HEK293T (cell line): ENCODE data around the gene UBL4A.

ENCODE experiments used
- CTCF ChIA-PET: fragments of 350-600 bp; formaldehyde crosslinking; extraction: SDS; loops from one replicate; lab custom pipeline; 2021; ENCODE audit warnings: antibody characterized with exemption, inconsistent platforms; lab: Yijun Ruan, JAX
- POLR2A ChIA-PET: fragments of 350-600 bp; formaldehyde crosslinking; extraction: SDS; loops from one replicate; lab custom pipeline; 2020; ENCODE audit warnings: antibody characterized with exemption, inconsistent platforms; lab: Yijun Ruan, JAX
- DNase-seq: peaks from one replicate; pipeline ENCODE4 v3.0.0; 2012; ENCODE audit warnings: mixed read lengths; ENCODE audit errors: extremely low spot score
- ARNT ChIP-seq: fragments of 450-650 bp; IDR thresholded peaks from 2 replicates; pipeline ENCODE4 v1.6.1; 2017; ENCODE audit warnings: mild to moderate bottlenecking
- BHLHE40 ChIP-seq: fragments of 450-650 bp; IDR thresholded peaks from 2 replicates; pipeline ENCODE4 v1.6.1; 2016; ENCODE audit warnings: mild to moderate bottlenecking, moderate library complexity, borderline replicate concordance
- CTBP1 ChIP-seq: fragments of 450-650 bp; IDR thresholded peaks from 2 replicates; pipeline ENCODE4 v1.6.1; 2016; ENCODE audit warnings: borderline replicate concordance
- ELF4 ChIP-seq: fragments of 450-650 bp; IDR thresholded peaks from 2 replicates; pipeline ENCODE4 v1.6.1; 2017; ENCODE audit warnings: antibody characterized with exemption
- FOXA1 ChIP-seq: fragments of 450-650 bp; IDR thresholded peaks from 2 replicates; pipeline ENCODE4 v1.6.1; 2016; ENCODE audit warnings: mild to moderate bottlenecking
- FOXK2 ChIP-seq: fragments of 450-650 bp; IDR thresholded peaks from 2 replicates; pipeline ENCODE4 v1.6.1; 2016; ENCODE audit warnings: mild to moderate bottlenecking
- FOXM1 ChIP-seq: fragments of 450-650 bp; IDR thresholded peaks from 2 replicates; pipeline ENCODE4 v1.6.1; 2017; ENCODE audit warnings: mild to moderate bottlenecking, borderline replicate concordance
- HDGF ChIP-seq: fragments of 450-650 bp; IDR thresholded peaks from 2 replicates; pipeline ENCODE4 v1.6.1; 2017; ENCODE audit warnings: antibody characterized with exemption, borderline replicate concordance
- L3MBTL2 ChIP-seq: fragments of 450-650 bp; conservative IDR thresholded peaks from 2 replicates; pipeline ENCODE4 v1.6.1; 2016; ENCODE audit warnings: mild to moderate bottlenecking
- LEF1 ChIP-seq: fragments of 450-650 bp; IDR thresholded peaks from 2 replicates; pipeline ENCODE4 v1.6.1; 2017; ENCODE audit warnings: mild to moderate bottlenecking, borderline replicate concordance
- NFRKB ChIP-seq: fragments of 450-650 bp; IDR thresholded peaks from 2 replicates; pipeline ENCODE4 v1.6.1; 2016; ENCODE audit warnings: mild to moderate bottlenecking, moderate library complexity
- SP1 ChIP-seq: fragments of 450-650 bp; IDR thresholded peaks from 2 replicates; pipeline ENCODE4 v1.6.1; 2017
- SUZ12 ChIP-seq: fragments of 450-650 bp; IDR thresholded peaks from 2 replicates; pipeline ENCODE4 v1.6.1; 2016; ENCODE audit warnings: mild to moderate bottlenecking
- TARDBP ChIP-seq: fragments of 450-650 bp; IDR thresholded peaks from 2 replicates; pipeline ENCODE4 v1.6.1; 2016
- ZNF384 ChIP-seq: fragments of 450-650 bp; IDR thresholded peaks from 2 replicates; pipeline ENCODE4 v1.6.1; 2016
- TF ChIP-seq, protein P1 (sequence below): fragments of 450-650 bp; IDR thresholded peaks from 2 replicates; pipeline ENCODE4 v1.6.1; 2016

UBL4A gene

DNA sequence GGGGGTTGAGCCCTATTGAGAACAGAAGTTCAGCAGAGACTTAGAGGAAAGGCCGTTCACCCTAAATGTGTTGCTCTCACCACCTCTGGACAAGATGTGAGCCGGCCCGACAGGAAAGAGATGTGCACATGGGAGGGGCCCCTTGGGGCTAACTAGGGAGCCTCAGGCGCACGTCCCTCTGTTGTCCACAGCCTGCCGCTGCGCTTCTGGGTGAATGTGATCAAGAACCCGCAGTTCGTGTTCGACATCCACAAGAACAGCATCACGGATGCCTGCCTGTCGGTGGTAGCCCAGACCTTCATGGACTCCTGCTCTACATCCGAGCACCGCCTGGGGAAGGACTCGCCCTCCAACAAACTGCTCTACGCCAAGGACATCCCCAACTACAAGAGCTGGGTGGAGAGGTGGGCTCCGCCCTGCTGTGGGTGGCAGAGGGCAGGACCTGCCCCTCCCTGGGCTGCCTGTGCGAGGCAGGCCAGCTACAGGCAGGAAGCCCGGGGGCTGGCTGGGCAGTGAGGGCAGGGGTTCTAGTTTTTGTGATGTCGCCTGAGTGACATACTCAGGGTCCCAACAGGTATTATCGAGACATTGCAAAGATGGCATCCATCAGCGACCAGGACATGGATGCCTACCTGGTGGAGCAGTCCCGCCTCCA is 15.4 kb downstream of the UBL4A start:
- TF ChIP-seq SUZ12 (no peak), SP1 (no peak), TARDBP (no peak), LEF1 (no peak), NFRKB (no peak)
- TF ChIP-seq, protein P1, sequence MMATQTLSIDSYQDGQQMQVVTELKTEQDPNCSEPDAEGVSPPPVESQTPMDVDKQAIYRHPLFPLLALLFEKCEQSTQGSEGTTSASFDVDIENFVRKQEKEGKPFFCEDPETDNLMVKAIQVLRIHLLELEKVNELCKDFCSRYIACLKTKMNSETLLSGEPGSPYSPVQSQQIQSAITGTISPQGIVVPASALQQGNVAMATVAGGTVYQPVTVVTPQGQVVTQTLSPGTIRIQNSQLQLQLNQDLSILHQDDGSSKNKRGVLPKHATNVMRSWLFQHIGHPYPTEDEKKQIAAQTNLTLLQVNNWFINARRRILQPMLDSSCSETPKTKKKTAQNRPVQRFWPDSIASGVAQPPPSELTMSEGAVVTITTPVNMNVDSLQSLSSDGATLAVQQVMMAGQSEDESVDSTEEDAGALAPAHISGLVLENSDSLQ: no peak
- ChIA-PET POLR2A (no interaction called here), CTCF (no interaction called here)
- DNase-seq: no peak

DNA sequence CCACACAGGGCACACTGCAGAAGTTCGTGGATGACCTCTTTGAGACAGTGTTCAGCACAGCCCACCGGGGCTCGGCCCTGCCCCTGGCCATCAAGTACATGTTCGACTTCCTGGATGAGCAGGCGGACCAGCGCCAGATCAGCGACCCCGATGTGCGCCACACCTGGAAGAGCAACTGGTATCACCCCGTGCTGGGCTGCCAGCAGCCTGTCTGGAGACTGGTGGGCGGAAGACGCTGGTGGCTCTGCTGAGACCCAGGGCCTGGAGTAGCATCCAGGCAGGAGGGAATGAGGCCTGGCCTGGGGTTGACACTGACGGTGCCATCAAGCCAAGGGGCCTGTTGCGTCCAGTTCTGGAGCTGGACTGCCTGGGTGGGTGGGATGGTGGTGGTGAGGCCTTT is 16.0 kb downstream of the UBL4A start:
- no peak for DNase-seq
- CTCF ChIA-PET: no interaction called here
- TF ChIP-seq NFRKB (no peak), SP1 (no peak), BHLHE40 (no peak), L3MBTL2 (no peak), LEF1 (no peak), FOXM1 (no peak), FOXA1 (no peak), FOXK2 (no peak), ZNF384 (no peak), ELF4 (no peak)
- POLR2A ChIA-PET: no interaction called here

DNA sequence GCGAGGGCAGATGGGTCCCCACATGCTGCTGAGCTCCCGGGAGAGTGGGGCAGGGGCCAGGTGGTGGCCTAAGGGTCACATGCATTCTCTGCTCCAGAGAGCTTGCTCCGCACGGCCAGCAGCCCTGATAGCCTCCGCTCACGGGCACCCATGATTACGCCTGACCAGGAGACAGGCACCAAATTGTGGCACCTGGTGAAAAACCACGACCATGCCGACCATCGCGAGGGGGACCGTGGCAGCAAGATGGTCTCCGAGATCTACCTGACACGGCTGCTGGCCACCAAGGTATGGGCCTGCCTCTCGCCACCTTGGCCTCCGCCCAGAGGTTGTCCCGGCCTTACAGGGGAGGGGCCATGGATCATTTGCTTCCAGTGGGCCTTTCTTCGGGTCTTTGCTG is 16.5 kb downstream of the UBL4A start:
- ChIA-PET CTCF (no interaction called here), POLR2A (no interaction called here)
- TF ChIP-seq ARNT (no peak), ELF4 (no peak), BHLHE40 (no peak), LEF1 (no peak), FOXK2 (no peak), L3MBTL2 (no peak), CTBP1 (no peak), TARDBP (no peak), HDGF (no peak), NFRKB (no peak), FOXM1 (no peak), FOXA1 (no peak), SP1 (no peak), SUZ12 (no peak)
- DNase-seq: no peak

DNA sequence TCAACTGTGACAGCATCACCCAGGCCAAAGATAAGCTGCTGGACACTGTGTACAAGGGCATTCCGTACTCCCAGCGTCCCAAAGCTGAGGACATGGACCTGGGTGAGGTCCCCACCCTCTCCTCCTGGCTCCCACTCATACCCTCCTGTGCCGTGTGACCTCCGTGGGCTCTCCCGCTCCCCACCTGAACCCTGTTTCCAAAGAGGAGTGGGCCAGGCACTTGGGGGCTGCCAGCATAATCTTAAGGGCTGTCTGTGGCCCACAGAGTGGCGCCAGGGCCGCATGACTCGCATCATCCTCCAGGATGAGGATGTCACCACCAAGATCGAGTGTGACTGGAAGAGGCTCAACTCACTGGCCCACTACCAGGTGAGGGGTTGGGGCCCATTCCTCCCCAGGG is 17.3 kb downstream of the UBL4A start:
- ChIA-PET POLR2A (no interaction called here), CTCF (no interaction called here)
- DNase-seq: no peak
- TF ChIP-seq ARNT (no peak), TARDBP (no peak), BHLHE40 (no peak), SP1 (no peak), HDGF (no peak), L3MBTL2 (no peak), LEF1 (no peak), FOXA1 (no peak), CTBP1 (no peak), FOXK2 (no peak), ZNF384 (no peak), SUZ12 (no peak)

DNA sequence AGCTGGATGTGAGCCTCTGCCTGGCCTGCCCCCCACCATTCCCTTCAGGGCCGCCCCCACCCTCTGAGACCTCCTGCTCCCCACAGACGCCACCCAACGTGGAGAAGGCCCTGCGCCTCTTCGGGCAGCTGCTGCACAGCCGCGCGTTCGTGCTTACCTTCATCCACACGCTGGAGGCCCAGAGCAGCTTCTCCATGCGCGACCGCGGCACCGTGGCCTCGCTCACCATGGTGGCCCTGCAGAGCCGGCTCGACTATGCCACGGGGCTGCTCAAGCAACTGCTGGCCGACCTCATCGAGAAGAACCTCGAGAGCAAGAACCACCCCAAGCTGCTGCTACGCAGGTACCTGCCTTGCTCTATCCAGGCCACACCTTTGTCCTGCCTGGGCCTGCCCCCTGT is 18.2 kb downstream of the UBL4A start:
- no peak for TF ChIP-seq SP1
- no peak for TF ChIP-seq NFRKB
- no peak for TF ChIP-seq FOXM1
- no peak for TF ChIP-seq ZNF384
- TF ChIP-seq SUZ12: no peak
- TF ChIP-seq FOXK2: no peak
- no peak for TF ChIP-seq LEF1
- TF ChIP-seq BHLHE40: no peak
- no peak for TF ChIP-seq TARDBP
- TF ChIP-seq L3MBTL2: no peak
- TF ChIP-seq FOXA1: no peak
- TF ChIP-seq CTBP1: no peak
- no peak for TF ChIP-seq ELF4
- TF ChIP-seq ARNT: no peak
- no peak for TF ChIP-seq HDGF
- no peak for DNase-seq
- ChIA-PET CTCF (no interaction called here), POLR2A (interaction anchor here (1.6 kb wide), 1 partner anchor 9 kb away, joined by 5 read pairs; no protein-coding TSS in a partner anchor)

DNA sequence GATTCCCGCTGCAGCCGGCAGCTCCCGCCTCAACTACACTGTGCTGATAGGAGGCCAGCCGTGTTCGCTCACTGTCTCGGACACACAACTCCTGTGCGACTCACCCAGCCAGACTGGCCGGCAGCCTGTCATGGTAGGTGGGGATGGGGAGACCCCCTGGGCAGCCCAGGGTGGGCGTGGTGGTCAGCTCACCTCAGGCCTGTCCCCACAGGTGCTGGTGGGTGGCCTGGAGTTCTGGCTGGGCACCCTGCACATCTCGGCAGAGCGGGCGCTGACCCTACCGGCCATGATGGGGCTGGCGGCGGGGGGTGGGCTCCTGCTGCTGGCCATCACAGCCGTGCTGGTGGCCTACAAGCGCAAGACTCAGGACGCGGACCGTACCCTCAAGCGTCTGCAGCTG is 18.9 kb downstream of the UBL4A start:
- POLR2A ChIA-PET: interaction anchor here (1.6 kb wide), 1 partner anchor 10 kb away, joined by 5 read pairs; no protein-coding TSS in a partner anchor
- TF ChIP-seq ZNF384 (no peak), LEF1 (no peak), CTBP1 (no peak), TARDBP (no peak), SP1 (no peak), ARNT (no peak), FOXM1 (no peak)
- TF ChIP-seq, protein P1: no peak
- DNase-seq: no peak
- CTCF ChIA-PET: no interaction called here

DNA sequence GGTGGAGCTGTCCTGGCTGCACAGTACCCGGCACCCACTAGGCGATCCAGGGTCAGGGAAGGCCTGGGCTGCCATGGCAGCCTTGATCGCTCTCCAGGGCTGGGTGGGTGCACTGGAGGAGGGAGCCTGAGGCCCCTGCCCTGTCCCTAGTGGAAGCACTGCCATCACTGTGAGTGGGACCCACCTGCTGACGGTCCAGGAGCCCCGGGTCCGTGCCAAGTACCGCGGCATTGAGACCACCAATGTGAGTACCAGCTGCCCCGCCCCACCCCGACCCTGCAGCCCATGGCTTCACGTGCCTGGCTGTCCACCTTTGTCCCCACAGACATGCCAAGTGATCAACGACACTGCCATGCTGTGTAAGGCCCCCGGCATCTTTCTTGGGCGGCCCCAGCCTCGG is 19.5 kb downstream of the UBL4A start:
- CTCF ChIA-PET: no interaction called here
- DNase-seq: no peak
- TF ChIP-seq, protein P1: no peak
- TF ChIP-seq NFRKB (no peak), HDGF (no peak), ZNF384 (no peak), ARNT (no peak), FOXM1 (no peak), TARDBP (no peak), LEF1 (no peak), L3MBTL2 (no peak), SUZ12 (no peak), ELF4 (no peak), FOXA1 (no peak)
- POLR2A ChIA-PET: interaction anchor here (1.6 kb wide), 1 partner anchor 10 kb away, joined by 5 read pairs; no protein-coding TSS in a partner anchor
